ENCODE data around the gene TEKT2. TPM values are rescaled to one million over a fixed set of nuclear protein-coding genes. Genes with fewer than 3 reads are reported as not detected.

Gene TEKT2
- total RNA-seq, 4 donors from 2014 or later = 0.90 TPM; not detected in 3

GRCh38 chr1:36088577-36089392 lies 4.9 kb downstream of the TEKT2 start, which contains the start of gene ADPRS:
ADPRS (plus strand) TSS chr1:36088892; CDS start chr1:36088905, 13 bp downstream.
- H3K4me1 ChIP-seq = peaks cover 0 to 51% (median 29%) of the 10 kb centered on the region in 4 donors
- peaks cover 0 to 24% of the 10 kb centered on the region in 2 donors for H3K27me3 ChIP-seq
- peaks cover 5 to 32% (median 19%) of the 10 kb centered on the region in 3 donors for H3K36me3 ChIP-seq
- TF ChIP-seq CTCF (IDR thresholded peaks at IDR 0.05) (peak; percentile 96 to 100 (median 99)), EP300 (IDR thresholded peaks at IDR 0.05) (peak; percentile 59 to 97), POLR2A (IDR thresholded peaks at IDR 0.05) (peak; percentile 78 to 89)
- H3K9me3 ChIP-seq = no peaks in the 10 kb centered on the region
- H3K27ac ChIP-seq = peak within 1 kb of the TSS; percentile 79 to 95 (median 90)
- peak within 1 kb of the TSS; percentile 88 to 97 (median 94) for H3K4me3 ChIP-seq
- DNase-seq (ENCODE audit: low spot score in 2 of 2) = peak; percentile 71 to 73
- WGBS, 2 donors = 0 to 1% methylated on average over 24 to 49 of the region's 84 CpGs

GRCh38 chr1:36089393-36090121 lies 5.7 kb downstream of the TEKT2 start:
- Histone ChIP-seq H3K27me3 (peaks cover 0 to 17% of the 10 kb centered on the region in 2 donors), H3K4me3 (peak overlapping the region; percentile 88 to 97 (median 94)), H3K27ac (peak overlapping the region; percentile 79 to 95 (median 90)), H3K9me3 (no peaks in the 10 kb centered on the region), H3K36me3 (peaks cover 5 to 40% (median 27%) of the 10 kb centered on the region in 3 donors), H3K4me1 (peaks cover 0 to 51% (median 21%) of the 10 kb centered on the region in 4 donors)
- no peak for TF ChIP-seq EP300 (IDR thresholded peaks at IDR 0.05)
- TF ChIP-seq CTCF (IDR thresholded peaks at IDR 0.05) = no peak
- no peak for DNase-seq (ENCODE audit: low spot score in 2 of 2)
- 4 to 6% methylated on average over 32 of the region's 32 CpGs for WGBS, 2 donors

- H3K27ac ChIP-seq = no peak overlapping the region
- WGBS, 2 donors = 79 to 93% methylated on average over 4 of the region's 4 CpGs
- H3K27me3 ChIP-seq = peaks cover 0 to 1% of the 10 kb centered on the region in 2 donors
- H3K9me3 ChIP-seq = no peaks in the 10 kb centered on the region
- TF ChIP-seq CTCF (IDR thresholded peaks at IDR 0.05) (no peak), POLR2A (IDR thresholded peaks at IDR 0.05) (no peak)
- H3K4me1 ChIP-seq = peaks cover 0 to 64% (median 18%) of the 10 kb centered on the region in 4 donors
- DNase-seq (ENCODE audit: low spot score in 2 of 2) = no peak
- H3K4me3 ChIP-seq = no peak overlapping the region
- peaks cover 5 to 54% (median 28%) of the 10 kb centered on the region in 3 donors for H3K36me3 ChIP-seq
Measured at GRCh38 chr1:36091141-36091540, 7.2 kb downstream of the TEKT2 start.

GRCh38 chr1:36091698-36092097 lies 7.8 kb downstream of the TEKT2 start:
- peaks cover 0 to 69% (median 18%) of the 10 kb centered on the region in 4 donors for H3K4me1 ChIP-seq
- H3K27me3 ChIP-seq = no peaks in the 10 kb centered on the region
- DNase-seq (ENCODE audit: low spot score in 2 of 2) = no peak
- H3K9me3 ChIP-seq = no peaks in the 10 kb centered on the region
- no peak overlapping the region for H3K27ac ChIP-seq
- peaks cover 5 to 59% (median 28%) of the 10 kb centered on the region in 3 donors for H3K36me3 ChIP-seq
- H3K4me3 ChIP-seq = no peak overlapping the region
- TF ChIP-seq CTCF (IDR thresholded peaks at IDR 0.05) = no peak
- no peak for TF ChIP-seq POLR2A (IDR thresholded peaks at IDR 0.05)
- TF ChIP-seq EP300 (IDR thresholded peaks at IDR 0.05) = no peak
- WGBS, 2 donors = 88 to 90% methylated on average over 12 to 13 of the region's 13 CpGs
